GM10248 (cell line): Measurements from ENCODE around the gene CRHR2.
"Not testable (repeated sequence)": the region's sequence is repeated elsewhere in the genome, so short reads cannot be mapped to it uniquely, and the experiment has no call there.

Experiments used
- CTCF ChIA-PET: fragments of 300-600 bp; sonication (Branson Sonifier 250); formaldehyde crosslinking; extraction: SDS; loops from one replicate; lab custom pipeline; 2021; ENCODE audit warnings: antibody characterized with exemption; lab: Yijun Ruan, JAX
- POLR2A ChIA-PET: fragments of 350-650 bp; sonication (Branson Sonifier 250); formaldehyde crosslinking; extraction: SDS; loops from one replicate; lab custom pipeline; 2020; ENCODE audit warnings: antibody characterized with exemption; lab: Yijun Ruan, JAX
- DNase-seq: peaks from one replicate; pipeline ENCODE4 v3.0.0; 2012; ENCODE audit errors: extremely low spot score
- TF ChIP-seq, protein P1 (sequence below): IDR thresholded peaks from 2 replicates; pipeline ENCODE4 v1.5.1; 2012; ENCODE audit warnings: mild to moderate bottlenecking, low read depth; ENCODE audit errors: extremely low read depth, missing control alignments, control extremely low read depth

The CRHR2 gene

DNA sequence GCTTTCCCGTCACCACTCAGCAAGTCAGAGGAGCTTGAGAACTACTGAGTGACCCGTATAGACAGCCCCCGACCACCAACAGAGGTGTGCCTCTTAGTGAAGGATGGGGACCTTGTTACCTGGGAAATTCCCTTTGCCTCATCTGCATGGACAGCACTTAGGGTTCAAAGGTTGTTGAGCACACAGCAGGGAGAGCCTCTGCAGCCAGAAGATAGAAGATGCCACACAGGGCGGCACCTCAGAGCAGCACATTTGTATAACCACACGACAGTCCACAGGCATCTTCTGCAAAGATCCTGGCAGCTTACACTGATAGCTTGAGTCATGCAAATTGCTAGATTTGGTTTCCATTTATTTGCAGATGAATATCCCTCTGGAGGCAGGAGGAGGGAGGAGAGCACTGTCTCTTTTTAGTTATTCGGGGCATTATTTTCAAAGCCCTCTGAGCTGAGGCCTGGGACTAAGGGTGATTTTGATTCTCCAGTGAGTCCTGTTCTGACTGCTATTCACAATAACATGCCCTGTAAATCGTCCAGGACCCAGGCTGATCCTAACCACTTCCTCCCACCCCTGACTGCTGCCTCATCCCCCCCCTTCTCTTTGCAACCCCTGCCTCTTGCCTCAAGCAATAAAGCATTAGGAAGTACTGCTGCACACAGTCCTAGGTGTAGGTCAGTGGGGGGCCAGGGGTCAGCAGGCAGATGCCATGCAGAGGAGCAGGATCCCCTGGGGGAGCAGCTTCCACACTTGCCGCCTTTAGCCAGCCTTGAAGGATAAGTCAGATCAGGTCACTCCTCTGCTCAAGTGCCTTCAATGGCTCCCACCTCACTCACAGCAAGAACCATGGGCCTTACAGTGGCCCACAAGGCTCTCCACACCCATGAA lies 45.0 kb upstream of the CRHR2 start:
- POLR2A ChIA-PET, result no interaction called here
- CTCF ChIA-PET, result interaction anchor here (1.6 kb wide), 1 partner anchor 13 kb away, joined by 5 read pairs; no protein-coding TSS in a partner anchor
- no peak for DNase-seq
- TF ChIP-seq, protein P1, sequence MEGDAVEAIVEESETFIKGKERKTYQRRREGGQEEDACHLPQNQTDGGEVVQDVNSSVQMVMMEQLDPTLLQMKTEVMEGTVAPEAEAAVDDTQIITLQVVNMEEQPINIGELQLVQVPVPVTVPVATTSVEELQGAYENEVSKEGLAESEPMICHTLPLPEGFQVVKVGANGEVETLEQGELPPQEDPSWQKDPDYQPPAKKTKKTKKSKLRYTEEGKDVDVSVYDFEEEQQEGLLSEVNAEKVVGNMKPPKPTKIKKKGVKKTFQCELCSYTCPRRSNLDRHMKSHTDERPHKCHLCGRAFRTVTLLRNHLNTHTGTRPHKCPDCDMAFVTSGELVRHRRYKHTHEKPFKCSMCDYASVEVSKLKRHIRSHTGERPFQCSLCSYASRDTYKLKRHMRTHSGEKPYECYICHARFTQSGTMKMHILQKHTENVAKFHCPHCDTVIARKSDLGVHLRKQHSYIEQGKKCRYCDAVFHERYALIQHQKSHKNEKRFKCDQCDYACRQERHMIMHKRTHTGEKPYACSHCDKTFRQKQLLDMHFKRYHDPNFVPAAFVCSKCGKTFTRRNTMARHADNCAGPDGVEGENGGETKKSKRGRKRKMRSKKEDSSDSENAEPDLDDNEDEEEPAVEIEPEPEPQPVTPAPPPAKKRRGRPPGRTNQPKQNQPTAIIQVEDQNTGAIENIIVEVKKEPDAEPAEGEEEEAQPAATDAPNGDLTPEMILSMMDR, result no peak

DNA sequence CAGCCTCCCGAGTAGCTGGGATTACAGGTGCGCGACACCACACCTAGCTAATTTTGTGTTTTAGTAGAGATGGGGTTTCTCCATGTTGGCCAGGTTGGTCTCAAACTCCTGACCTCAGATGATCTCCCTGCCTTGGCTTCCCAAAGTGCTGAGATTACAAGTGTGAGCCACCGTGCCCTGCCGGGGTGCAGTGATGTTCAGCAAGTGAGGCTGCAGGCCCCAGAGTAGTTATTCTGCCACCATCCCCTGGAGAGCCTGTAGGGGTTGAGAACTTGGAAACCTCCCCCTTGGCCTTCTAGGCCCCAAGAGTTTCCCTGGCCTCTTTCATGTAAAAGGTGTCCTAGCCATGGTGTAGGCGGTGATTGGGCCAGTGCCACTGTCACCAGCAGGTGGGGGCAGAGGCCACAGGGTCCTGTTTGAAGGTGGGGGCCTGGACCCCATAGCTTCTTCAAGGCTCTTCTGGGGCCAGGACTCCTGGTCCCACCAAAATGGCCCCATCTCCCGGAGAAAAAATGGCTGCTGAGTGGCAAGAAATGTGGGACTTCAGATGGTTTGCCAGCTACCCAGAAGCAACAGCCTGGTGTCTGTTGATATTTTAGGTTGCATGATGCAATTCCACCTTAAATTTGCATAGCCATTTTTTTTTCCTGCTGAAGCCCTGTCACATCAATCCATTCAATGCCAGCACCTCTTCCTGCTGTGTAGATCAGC lies 44.2 kb upstream of the CRHR2 start:
- POLR2A ChIA-PET, result no interaction called here
- CTCF ChIA-PET, result interaction anchor here (1.6 kb wide), 1 partner anchor 13 kb away, joined by 5 read pairs; no protein-coding TSS in a partner anchor
- no peak for DNase-seq
- TF ChIP-seq, protein P1, result no peak

DNA sequence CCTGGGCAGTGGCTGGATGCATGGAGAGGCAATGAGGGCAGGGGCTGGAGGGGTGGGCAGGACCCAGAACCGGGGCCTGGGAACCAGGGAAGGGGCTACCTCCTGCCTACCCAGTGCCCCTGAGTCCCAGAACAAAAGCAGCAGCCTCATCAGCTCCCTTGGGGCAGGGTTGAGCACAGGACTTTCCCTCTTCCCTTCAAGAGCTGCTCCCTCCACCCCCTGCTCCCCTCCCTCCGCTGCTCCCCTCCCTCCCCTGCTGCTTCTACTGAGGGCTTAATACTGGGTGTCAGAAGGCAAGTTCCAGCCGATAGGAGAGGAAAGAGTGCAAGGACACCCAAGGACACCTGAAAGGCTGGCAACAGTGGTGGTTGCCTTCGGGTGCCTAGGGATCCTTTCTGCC lies 41.5 kb upstream of the CRHR2 start:
- TF ChIP-seq, protein P1, result no peak
- ChIA-PET CTCF (interaction anchor here (2.2 kb wide), 1 partner anchor 16 kb away, joined by 9 read pairs; no protein-coding TSS in a partner anchor), POLR2A (no interaction called here)
- DNase-seq, result no peak

DNA sequence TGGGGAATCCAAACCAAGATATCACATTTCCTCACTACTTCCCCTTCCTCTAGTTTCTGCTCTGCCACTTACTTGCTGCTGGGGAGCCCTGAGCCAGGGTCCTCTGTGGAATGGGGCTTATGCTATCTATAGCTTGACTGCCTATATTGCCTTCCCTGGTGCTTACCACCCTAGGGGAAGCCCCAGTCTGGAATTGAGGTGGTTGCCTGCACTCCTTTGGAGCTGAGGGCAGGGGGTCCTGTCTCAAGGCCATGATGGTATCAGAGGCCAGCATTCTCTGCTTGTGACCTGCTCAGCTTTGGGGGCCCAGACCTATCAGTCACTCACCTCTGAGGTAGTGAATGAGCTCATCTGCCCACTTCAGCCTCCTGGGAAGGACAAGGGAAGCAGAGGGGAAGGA lies 40.4 kb upstream of the CRHR2 start:
- TF ChIP-seq, protein P1, result no peak
- ChIA-PET CTCF (interaction anchor here (1.2 to 1.3 kb wide), 3 partner anchors 9 to 256 kb away, joined by 3 to 6 read pairs (median 4); no protein-coding TSS in a partner anchor), POLR2A (no interaction called here)
- no peak for DNase-seq

DNA sequence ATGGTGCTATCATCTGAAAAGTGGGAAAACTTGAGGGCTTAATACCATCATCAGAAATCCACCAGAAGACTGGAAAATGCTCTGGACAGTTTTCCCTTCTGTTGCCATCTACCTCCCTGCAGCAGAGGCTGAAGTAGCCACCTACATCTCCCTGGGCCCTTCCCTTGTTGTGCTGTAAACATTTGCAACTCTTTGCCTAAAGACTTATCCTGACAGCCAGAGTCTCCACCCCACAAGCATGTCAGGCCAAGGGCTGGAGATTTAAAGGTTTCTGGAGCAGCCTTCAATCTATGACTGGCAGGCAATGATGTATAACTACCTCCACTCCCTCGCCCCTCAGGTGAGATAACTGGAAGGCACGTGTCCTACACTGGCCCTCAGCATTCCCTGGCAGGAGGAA lies 39.9 kb upstream of the CRHR2 start:
- TF ChIP-seq, protein P1, result no peak
- CTCF ChIA-PET, result interaction anchor here (1.2 to 1.3 kb wide), 3 partner anchors 9 to 256 kb away, joined by 3 to 6 read pairs (median 4); no protein-coding TSS in a partner anchor
- POLR2A ChIA-PET, result no interaction called here
- no peak for DNase-seq

DNA sequence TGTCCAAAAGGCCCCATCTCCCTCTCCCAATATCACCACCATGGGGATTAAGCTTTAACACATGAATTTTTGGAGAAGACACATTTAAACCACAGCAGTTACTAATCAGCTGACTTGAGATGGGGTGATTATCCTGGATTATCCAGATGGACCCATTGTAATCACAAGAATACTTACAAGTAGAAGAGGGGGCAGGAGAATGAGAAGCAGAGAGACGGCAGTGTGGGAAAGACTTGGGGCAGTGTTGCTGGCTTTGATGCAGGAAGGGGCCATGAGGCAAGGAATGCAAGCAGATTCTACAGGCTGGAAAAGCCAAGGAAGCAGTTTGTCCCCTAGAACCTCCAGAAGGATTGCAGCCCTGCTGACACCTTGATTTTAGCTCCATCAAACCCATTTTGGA lies 39.0 kb upstream of the CRHR2 start:
- ChIA-PET CTCF (no interaction called here), POLR2A (no interaction called here)
- TF ChIP-seq, protein P1, result no peak
- DNase-seq, result no peak

DNA sequence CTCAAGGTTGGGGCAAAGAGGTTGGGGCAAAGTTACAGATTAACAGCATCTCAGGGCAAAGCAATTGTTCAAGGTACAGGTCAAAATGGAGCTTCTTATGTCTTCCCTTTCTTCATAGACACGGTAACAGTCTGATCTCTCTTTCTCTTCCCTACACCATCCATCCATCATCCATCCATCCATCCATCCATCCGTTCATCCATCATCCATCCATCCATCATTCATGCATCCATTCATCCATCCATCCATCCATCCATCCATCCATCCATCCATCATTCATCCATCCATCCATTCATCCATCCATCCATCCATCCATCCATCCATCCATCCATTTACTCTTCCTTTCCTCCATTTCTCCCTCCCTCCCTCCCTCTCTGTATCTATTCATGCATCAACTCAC lies 37.2 kb upstream of the CRHR2 start:
- POLR2A ChIA-PET, DNase-seq: not testable (repeated sequence)
- CTCF ChIA-PET, result interaction anchor here (1.1 kb wide), 1 partner anchor 20 kb away, joined by 5 read pairs; no protein-coding TSS in a partner anchor
